CD8-positive, alpha-beta memory T cell (primary cell): ENCODE measurements around the gene NHERF2. TPM values are rescaled to one million over a fixed set of nuclear protein-coding genes. Genes with fewer than 3 reads are reported as not detected.

Experiments
- CTCF ChIA-PET: fragments of 350-600 bp; sonication (Branson Sonifier 250); formaldehyde crosslinking; loops from one replicate; lab custom pipeline; 2021; ENCODE audit warnings: antibody characterized with exemption; lab: Charles Lee
- POLR2A ChIA-PET: fragments of 350-600 bp; sonication (Branson Sonifier 250); formaldehyde crosslinking; loops from one replicate; lab custom pipeline; 2021; ENCODE audit warnings: antibody characterized with exemption; lab: Charles Lee
- DNase-seq, 5 donors: peaks; one replicate each; pipeline versions ENCODE4 v3.0.0 to v3.0.0-alpha.2; 2020 to 2022; ENCODE audit warnings: mixed read lengths in 1 of 5
- H3K27ac ChIP-seq: one replicate; pipeline ENCODE4 v1.7.0; 2013; ENCODE audit warnings: low read depth, mild to moderate bottlenecking, low read length, moderate library complexity
- H3K27me3 ChIP-seq: 2 replicates; pipeline ENCODE4 v1.7.0; 2013; ENCODE audit warnings: low read length, mild to moderate bottlenecking; ENCODE audit not compliant: insufficient read depth, poor library complexity, severe bottlenecking
- H3K36me3 ChIP-seq: 2 replicates; pipeline ENCODE4 v1.7.0; 2013; ENCODE audit warnings: mild to moderate bottlenecking, low read length, moderate library complexity; ENCODE audit not compliant: insufficient read depth
- H3K4me1 ChIP-seq: 2 replicates; pipeline ENCODE4 v1.7.0; 2013; ENCODE audit warnings: mild to moderate bottlenecking, low read length, moderate library complexity; ENCODE audit not compliant: insufficient read depth
- H3K4me3 ChIP-seq: 2 replicates; pipeline ENCODE4 v1.7.0; 2013; ENCODE audit warnings: mild to moderate bottlenecking, low read length
- H3K9me3 ChIP-seq: 2 replicates; pipeline ENCODE4 v1.7.0; 2013; ENCODE audit warnings: mild to moderate bottlenecking, low read length
- H3K27ac Mint-ChIP-seq, 8 donors: one replicate each; pipeline ENCODE4 v1.8.0; 2020 to 2021; ENCODE audit warnings: mixed read lengths in 8 of 8, mild to moderate bottlenecking in 6 of 8, inconsistent platforms in 3 of 8, moderate library complexity in 3 of 8
- H3K27me3 Mint-ChIP-seq, 2 donors: one replicate each; pipeline ENCODE4 v1.8.0; 2020 to 2021; ENCODE audit warnings: mixed read lengths in 2 of 2, mild to moderate bottlenecking in 1 of 2, moderate library complexity in 1 of 2
- H3K36me3 Mint-ChIP-seq, 3 donors: one replicate each; pipeline ENCODE4 v1.8.0; 2020 to 2021; ENCODE audit warnings: mixed read lengths in 3 of 3, inconsistent platforms in 1 of 3, mild to moderate bottlenecking in 1 of 3
- H3K4me1 Mint-ChIP-seq, 3 donors: one replicate each; pipeline ENCODE4 v1.8.0; 2020 to 2021; ENCODE audit warnings: mixed read lengths in 3 of 3, inconsistent platforms in 1 of 3, mild to moderate bottlenecking in 1 of 3
- H3K4me3 Mint-ChIP-seq, 7 donors: one replicate each; pipeline ENCODE4 v1.8.0; 2020 to 2021; ENCODE audit warnings: mixed read lengths in 7 of 7, mild to moderate bottlenecking in 6 of 7, moderate library complexity in 4 of 7, inconsistent platforms in 2 of 7
- H3K9me3 Mint-ChIP-seq, 5 donors: one replicate each; pipeline ENCODE4 v1.8.0; 2020 to 2022; ENCODE audit warnings: mixed read lengths in 5 of 5, mild to moderate bottlenecking in 3 of 5, moderate library complexity in 2 of 5, inconsistent platforms in 1 of 5
- polyA plus RNA-seq: library from polyadenylated mRNA; unstranded; fragments of 300-500 nt; fragmentation: Illumina TruSeq; gene quantifications from one replicate; pipeline ENCODE4 v1.2.3, GENCODE V29; 2021
- total RNA-seq, 2 experiments: library from RNA; stranded (reverse); gene quantifications; one replicate each; pipeline ENCODE4 v1.2.3, GENCODE V29; 2021

Gene NHERF2
- total and polyA plus RNA-seq, 3 experiments from 2014 or later, result 0.51 to 4.1 (median 3.0) TPM

DNA sequence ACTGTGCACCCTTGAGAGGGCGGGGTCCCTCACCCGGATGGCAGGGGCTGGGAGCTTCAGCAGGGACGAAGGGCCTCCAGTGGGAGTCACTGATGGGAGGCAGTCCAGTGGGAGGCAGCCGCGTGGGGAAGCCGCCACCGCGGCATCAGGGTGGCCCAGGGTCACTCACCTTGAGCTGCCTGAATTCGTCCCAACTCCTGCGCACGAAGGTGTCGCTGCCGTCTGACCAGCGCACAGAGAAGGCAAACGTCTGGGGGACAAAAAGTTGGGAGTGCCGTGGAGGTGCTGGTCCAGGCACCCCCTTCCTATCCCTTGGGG is 46.0 kb upstream of the NHERF2 start:
- Mint-ChIP-seq H3K4me3 (no peak overlapping the region), H3K27me3 (peaks cover 13 to 16% of the 10 kb centered on the region in 2 donors), H3K27ac (no peak overlapping the region), H3K4me1 (peaks cover 8 to 23% (median 12%) of the 10 kb centered on the region in 3 donors), H3K36me3 (peaks cover 0 to 32% (median 2%) of the 10 kb centered on the region in 3 donors), H3K9me3 (no peaks in the 10 kb centered on the region)
- H3K4me1 ChIP-seq, result peaks cover 20% of the 10 kb centered on the region
- H3K36me3 ChIP-seq, result peaks cover 11% of the 10 kb centered on the region
- no peak overlapping the region for H3K4me3 ChIP-seq
- no peak for DNase-seq
- peaks cover 16% of the 10 kb centered on the region for H3K27me3 ChIP-seq
- no peak overlapping the region for H3K27ac ChIP-seq
- H3K9me3 ChIP-seq, result no peaks in the 10 kb centered on the region
- ChIA-PET CTCF (interaction anchor here (1.5 kb wide), 1 partner anchor 23 kb away, joined by 4 read pairs; no protein-coding TSS in a partner anchor), POLR2A (interaction anchor here (0.7 to 1.4 kb wide), 3 partner anchors 11 to 234 kb away, joined by 3 to 4 read pairs (median 3); partner anchors contain the start of gene PGP)

GRCh38 chr16:1981398-1981836 is 45.3 kb upstream of the NHERF2 start, which contains the start of gene NOXO1:
Gene NOXO1, minus strand, starts transcription at chr16:1981469. Its CDS starts 290 bp downstream, at chr16:1981179.
- ChIA-PET CTCF (interaction anchor here (1.5 kb wide), 1 partner anchor 22 kb away, joined by 4 read pairs; no protein-coding TSS in a partner anchor), POLR2A (interaction anchor here (1.0 to 1.4 kb wide), 2 partner anchors 10 to 11 kb away, joined by 3 to 4 read pairs; no protein-coding TSS in a partner anchor)
- no peak within 1 kb of the TSS for H3K4me3 ChIP-seq
- H3K9me3 ChIP-seq, result no peaks in the 10 kb centered on the region
- Mint-ChIP-seq H3K36me3 (peaks cover 0 to 31% (median 0%) of the 10 kb centered on the region in 3 donors), H3K4me3 (peak within 1 kb of the TSS; percentile 7 to 85 (median 77)), H3K9me3 (no peaks in the 10 kb centered on the region), H3K27ac (peak within 1 kb of the TSS in 3 of 8 donors; percentile 11 to 86 (median 50)), H3K4me1 (peaks cover 8 to 23% (median 12%) of the 10 kb centered on the region in 3 donors), H3K27me3 (peaks cover 15 to 16% of the 10 kb centered on the region in 2 donors)
- H3K4me1 ChIP-seq, result peaks cover 20% of the 10 kb centered on the region
- peaks cover 5% of the 10 kb centered on the region for H3K36me3 ChIP-seq
- DNase-seq, result no peak
- no peak within 1 kb of the TSS for H3K27ac ChIP-seq
- H3K27me3 ChIP-seq, result peaks cover 16% of the 10 kb centered on the region

DNA sequence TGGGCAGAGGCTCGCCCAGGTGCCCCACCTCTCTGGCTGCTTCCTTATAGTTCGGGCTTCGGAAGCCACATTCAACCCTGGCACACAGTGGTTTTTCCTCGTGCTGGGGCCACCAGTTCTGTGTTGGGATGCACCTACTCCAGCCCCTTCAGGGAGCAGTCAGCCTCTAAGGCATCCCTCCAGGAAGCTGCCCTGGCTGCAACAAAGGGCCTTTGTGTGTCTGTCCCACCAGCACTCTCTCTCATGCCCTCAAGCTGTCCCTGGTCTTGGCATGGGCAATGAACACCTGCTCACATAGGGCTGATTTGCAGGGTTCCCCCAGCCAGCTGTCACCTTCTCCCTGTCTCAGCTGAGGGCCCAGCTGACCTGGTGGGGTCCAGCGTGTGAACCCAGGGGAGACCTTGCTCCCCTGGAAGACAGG is 44.7 kb upstream of the NHERF2 start:
- Mint-ChIP-seq H3K36me3 (peaks cover 0 to 32% (median 0%) of the 10 kb centered on the region in 3 donors), H3K4me1 (peaks cover 8 to 23% (median 12%) of the 10 kb centered on the region in 3 donors), H3K9me3 (no peaks in the 10 kb centered on the region), H3K4me3 (peak overlapping the region in 5 of 7 donors; percentile 29 to 85 (median 82)), H3K27me3 (peaks cover 16% of the 10 kb centered on the region in 2 donors), H3K27ac (peak overlapping the region in 2 of 8 donors; percentile 11 to 86)
- CTCF ChIA-PET, result interaction anchor here (1.5 to 1.7 kb wide), 2 partner anchors 16 to 22 kb away, joined by 3 read pairs; no protein-coding TSS in a partner anchor
- DNase-seq, result no peak
- Histone ChIP-seq H3K27me3 (peaks cover 16% of the 10 kb centered on the region), H3K4me1 (peaks cover 20% of the 10 kb centered on the region), H3K9me3 (no peaks in the 10 kb centered on the region), H3K27ac (no peak overlapping the region), H3K4me3 (no peak overlapping the region), H3K36me3 (no peaks in the 10 kb centered on the region)
- POLR2A ChIA-PET, result interaction anchor here (1.1 to 3.2 kb wide), 3 partner anchors 10 to 17 kb away, joined by 3 to 23 read pairs (median 3); partner anchors contain the start of genes RPS2 and TBL3

DNA sequence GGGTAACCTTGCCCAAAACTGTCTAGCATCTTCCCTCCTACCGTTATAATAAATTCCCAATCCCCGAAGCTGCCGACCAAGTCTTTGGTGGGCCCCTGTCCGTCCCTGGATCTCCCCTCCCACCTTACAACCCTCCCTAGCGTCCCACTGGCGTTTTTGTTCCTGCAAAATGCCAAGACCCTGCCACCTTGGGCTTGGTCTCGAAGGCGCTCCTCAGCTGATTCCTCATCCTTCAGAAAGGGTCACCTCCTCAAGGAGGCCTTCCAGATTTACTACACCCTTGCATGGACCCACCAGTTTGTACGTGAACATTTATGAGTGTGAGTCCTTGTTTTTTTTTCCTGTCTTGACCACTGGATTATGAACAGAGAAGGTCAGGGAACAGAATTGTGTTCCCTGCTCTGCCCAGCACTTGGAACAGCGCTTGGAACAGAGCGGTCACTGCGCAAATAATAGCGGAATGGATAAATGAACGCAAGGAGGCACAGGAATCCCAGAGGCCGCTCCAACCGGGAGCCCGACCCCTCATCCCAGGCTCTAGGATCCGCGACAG is 43.6 kb upstream of the NHERF2 start:
- Histone ChIP-seq H3K36me3 (no peaks in the 10 kb centered on the region), H3K27me3 (peaks cover 16% of the 10 kb centered on the region), H3K4me1 (peaks cover 20% of the 10 kb centered on the region), H3K27ac (peak overlapping the region; percentile 54), H3K9me3 (no peaks in the 10 kb centered on the region), H3K4me3 (peak overlapping the region; percentile 73)
- Mint-ChIP-seq H3K27me3 (peaks cover 16% of the 10 kb centered on the region in 2 donors), H3K4me3 (peak overlapping the region; percentile 77 to 92 (median 82)), H3K9me3 (no peaks in the 10 kb centered on the region), H3K27ac (peak overlapping the region in 7 of 8 donors; percentile 41 to 86 (median 55)), H3K4me1 (peaks cover 8 to 23% (median 12%) of the 10 kb centered on the region in 3 donors), H3K36me3 (peaks cover 0 to 23% (median 0%) of the 10 kb centered on the region in 3 donors)
- CTCF ChIA-PET, result interaction anchor here (1.1 to 1.7 kb wide), 4 partner anchors 17 to 54 kb away, joined by 3 read pairs; partner anchors contain the start of gene RPS2
- DNase-seq, result no peak
- POLR2A ChIA-PET, result interaction anchor here (1.1 to 3.2 kb wide), 3 partner anchors 12 to 172 kb away, joined by 3 to 23 read pairs (median 6); partner anchors contain the start of genes RPS2, TBL3 and TRAF7

DNA sequence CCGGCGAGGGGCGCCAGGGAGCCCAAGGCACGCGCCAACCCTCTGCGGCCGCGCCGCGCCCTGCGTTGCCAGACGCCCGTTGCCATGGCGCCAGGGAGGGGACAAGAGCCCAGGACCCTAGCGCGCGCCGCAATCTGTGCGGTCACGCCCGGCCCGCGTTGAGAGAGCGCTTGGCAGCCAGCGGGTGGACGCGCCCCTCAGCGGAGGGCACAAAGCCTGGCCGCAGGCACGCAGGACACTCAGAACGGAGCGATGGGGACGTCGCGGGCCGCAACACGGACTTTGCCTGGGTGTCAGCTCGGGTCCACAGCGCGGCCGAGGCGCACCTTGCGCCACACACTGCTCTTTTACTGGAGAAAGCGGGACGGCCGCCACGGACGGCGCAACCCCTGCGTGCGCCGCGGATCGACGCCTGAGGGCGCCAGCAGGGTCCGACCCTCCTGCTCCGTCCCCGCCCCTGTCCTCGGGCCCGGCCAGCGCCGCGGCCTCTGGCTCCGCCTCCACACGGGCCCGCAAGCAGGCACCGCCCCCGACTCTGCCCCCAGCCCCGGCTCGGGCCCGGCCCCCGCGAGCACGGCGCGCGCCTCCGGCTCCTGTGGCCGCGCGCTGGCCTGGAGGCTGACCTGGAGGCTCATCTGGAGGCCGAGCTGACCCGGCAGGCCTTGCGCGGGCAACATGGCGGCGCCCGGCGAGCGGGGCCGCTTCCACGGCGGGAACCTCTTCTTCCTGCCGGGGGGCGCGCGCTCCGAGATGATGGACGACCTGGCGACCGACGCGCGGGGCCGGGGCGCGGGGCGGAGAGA is 43.0 kb upstream of the NHERF2 start, which contains the start of gene GFER:
Gene GFER (plus strand): TSS at position 650 of the 803 bp plus-strand sequence. CDS start 26 bp downstream, at position 676.
- Histone ChIP-seq H3K36me3 (no peaks in the 10 kb centered on the region), H3K9me3 (no peaks in the 10 kb centered on the region), H3K27ac (peak within 1 kb of the TSS; percentile 54), H3K4me1 (peaks cover 20% of the 10 kb centered on the region), H3K4me3 (peak within 1 kb of the TSS; percentile 73), H3K27me3 (peaks cover 16% of the 10 kb centered on the region)
- H3K4me1 Mint-ChIP-seq, result peaks cover 11 to 27% (median 16%) of the 10 kb centered on the region in 3 donors
- H3K36me3 Mint-ChIP-seq, result peaks cover 0 to 17% (median 0%) of the 10 kb centered on the region in 3 donors
- H3K27me3 Mint-ChIP-seq, result peaks cover 16 to 19% of the 10 kb centered on the region in 2 donors
- POLR2A ChIA-PET, result interaction anchor here (0.6 to 3.2 kb wide), 5 partner anchors 12 to 476 kb away, joined by 3 to 23 read pairs (median 6); partner anchors contain the start of genes RNF151, RPS2, TBL3 and TEDC2
- DNase-seq, result peak; percentile 52 to 75 (median 58)
- no peaks in the 10 kb centered on the region for H3K9me3 Mint-ChIP-seq
- CTCF ChIA-PET, result interaction anchor here (1.1 to 1.7 kb wide), 3 partner anchors 18 to 55 kb away, joined by 3 read pairs; partner anchors contain the start of gene RPS2
- peak within 1 kb of the TSS; percentile 79 to 92 (median 82) for H3K4me3 Mint-ChIP-seq
- H3K27ac Mint-ChIP-seq, result peak within 1 kb of the TSS; percentile 54 to 86 (median 74)

- H3K4me1 Mint-ChIP-seq, result peaks cover 16 to 35% (median 19%) of the 10 kb centered on the region in 3 donors
- ChIA-PET CTCF (interaction anchor here (1.4 to 2.0 kb wide), 2 partner anchors 19 to 20 kb away, joined by 3 to 5 read pairs; no protein-coding TSS in a partner anchor), POLR2A (interaction anchor here (0.6 to 3.2 kb wide), 6 partner anchors 13 to 201 kb away, joined by 3 to 23 read pairs (median 5); partner anchors contain the start of genes RNF151, RPS2, TBL3 and TRAF7)
- Histone ChIP-seq H3K27me3 (peaks cover 22% of the 10 kb centered on the region), H3K27ac (peak overlapping the region; percentile 54), H3K4me3 (peak overlapping the region; percentile 73), H3K36me3 (no peaks in the 10 kb centered on the region), H3K9me3 (no peaks in the 10 kb centered on the region), H3K4me1 (peaks cover 20% of the 10 kb centered on the region)
- H3K9me3 Mint-ChIP-seq, result no peaks in the 10 kb centered on the region
- H3K27me3 Mint-ChIP-seq, result peaks cover 16 to 23% of the 10 kb centered on the region in 2 donors
- H3K27ac Mint-ChIP-seq, result peak overlapping the region; percentile 37 to 84 (median 65)
- H3K4me3 Mint-ChIP-seq, result peak overlapping the region; percentile 66 to 85 (median 82)
- DNase-seq, result peak in 1 of 5 donors; percentile 19
- H3K36me3 Mint-ChIP-seq, result peaks cover 0 to 17% (median 0%) of the 10 kb centered on the region in 3 donors
Observed at GRCh38 chr16:1984347-1985225, 42.1 kb upstream of the NHERF2 start.
